AG10803 (cell line): ENCODE measurements around the gene TGFBR2.

Experiments used
- DNase-seq: peaks from one replicate; pipeline ENCODE4 v3.0.0; 2010; ENCODE audit warnings: low read depth
- H3K4me3 ChIP-seq: 2 replicates; pipeline ENCODE4 v1.5.1; 2011; ENCODE audit warnings: mild to moderate bottlenecking, low read length, control low read depth
- TF ChIP-seq, protein P1 (sequence below): conservative IDR thresholded peaks from 2 replicates; pipeline ENCODE4 v1.5.1; 2011; ENCODE audit warnings: mild to moderate bottlenecking, low read length, control low read depth, inconsistent platforms

Gene TGFBR2

DNA sequence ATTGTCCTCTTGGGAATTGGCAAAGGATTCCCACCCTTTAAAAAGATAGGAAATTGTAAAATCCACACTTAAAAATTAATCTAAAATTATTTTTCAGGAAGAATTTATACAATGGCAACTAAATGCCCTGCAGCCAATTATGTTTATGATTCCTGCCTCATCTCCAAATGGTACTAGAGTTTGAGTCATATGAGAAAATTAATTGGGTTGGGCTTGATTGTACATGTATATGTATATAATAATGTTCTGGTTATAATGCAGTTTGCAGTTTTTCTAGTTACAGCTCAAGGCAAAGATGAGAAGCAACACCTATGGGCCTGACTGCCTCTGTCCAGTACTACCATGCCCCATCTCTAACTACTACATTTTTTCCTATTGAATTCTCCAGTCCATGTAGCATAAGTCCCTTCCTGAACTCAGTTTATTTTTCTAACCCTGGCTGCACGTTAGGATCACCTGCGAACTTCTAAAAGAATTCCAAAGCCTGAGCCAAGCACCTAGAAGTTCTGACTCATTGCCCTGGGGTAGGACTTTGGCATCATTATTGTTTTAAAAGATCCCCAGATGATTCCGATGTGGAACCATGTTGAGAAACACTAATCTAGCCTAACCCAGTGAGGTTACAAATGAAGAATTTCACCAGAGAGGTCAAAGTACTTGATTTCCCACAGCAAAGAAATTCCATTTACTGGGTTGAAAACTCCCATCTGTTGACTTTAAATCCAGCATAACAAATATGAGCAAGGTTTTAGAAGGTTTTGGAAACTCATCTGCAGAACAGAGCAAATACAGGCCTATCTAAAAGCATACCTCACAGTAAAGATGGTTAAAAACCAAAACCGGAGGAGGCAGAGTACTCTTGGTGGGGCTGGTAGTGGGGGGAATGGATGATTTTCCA, 19.4 kb downstream of the TGFBR2 start:
- TF ChIP-seq, protein P1, sequence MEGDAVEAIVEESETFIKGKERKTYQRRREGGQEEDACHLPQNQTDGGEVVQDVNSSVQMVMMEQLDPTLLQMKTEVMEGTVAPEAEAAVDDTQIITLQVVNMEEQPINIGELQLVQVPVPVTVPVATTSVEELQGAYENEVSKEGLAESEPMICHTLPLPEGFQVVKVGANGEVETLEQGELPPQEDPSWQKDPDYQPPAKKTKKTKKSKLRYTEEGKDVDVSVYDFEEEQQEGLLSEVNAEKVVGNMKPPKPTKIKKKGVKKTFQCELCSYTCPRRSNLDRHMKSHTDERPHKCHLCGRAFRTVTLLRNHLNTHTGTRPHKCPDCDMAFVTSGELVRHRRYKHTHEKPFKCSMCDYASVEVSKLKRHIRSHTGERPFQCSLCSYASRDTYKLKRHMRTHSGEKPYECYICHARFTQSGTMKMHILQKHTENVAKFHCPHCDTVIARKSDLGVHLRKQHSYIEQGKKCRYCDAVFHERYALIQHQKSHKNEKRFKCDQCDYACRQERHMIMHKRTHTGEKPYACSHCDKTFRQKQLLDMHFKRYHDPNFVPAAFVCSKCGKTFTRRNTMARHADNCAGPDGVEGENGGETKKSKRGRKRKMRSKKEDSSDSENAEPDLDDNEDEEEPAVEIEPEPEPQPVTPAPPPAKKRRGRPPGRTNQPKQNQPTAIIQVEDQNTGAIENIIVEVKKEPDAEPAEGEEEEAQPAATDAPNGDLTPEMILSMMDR: no peak
- no peak overlapping the region for H3K4me3 ChIP-seq
- DNase-seq: peak; percentile 83

DNA sequence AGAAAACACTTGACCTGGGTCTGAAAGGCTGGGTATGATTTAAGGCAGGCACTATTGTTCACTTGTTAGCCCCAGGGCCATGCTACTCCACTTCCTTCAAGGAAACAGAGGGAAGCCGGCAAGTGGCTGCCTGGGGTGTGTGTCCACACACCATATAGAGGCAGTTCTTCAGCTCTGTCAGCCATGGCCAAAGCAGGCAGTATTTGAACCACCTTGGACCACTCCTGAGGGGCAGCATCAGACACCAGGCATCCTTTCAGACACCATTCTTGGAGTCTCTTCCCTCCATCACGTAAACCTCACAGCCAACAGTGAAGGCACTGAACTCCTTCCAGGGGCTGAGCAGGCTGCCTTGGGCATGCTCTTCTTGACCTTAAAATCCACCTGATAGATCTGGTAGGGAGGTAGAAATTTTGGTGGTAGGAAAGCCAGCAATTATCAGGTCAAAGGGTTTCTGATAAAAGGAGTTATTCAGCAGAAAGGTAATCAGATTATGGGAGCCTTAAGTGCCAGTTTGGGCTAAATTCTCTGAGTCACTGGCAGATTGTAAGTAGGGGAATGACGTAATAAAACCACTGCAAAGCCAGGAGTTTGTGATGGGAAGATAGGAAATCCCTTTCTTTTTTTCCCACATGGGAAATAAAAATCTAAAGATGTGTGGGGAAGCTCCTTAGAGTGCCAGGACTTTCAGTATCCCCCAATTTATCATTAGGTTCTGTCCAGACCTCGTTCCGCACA, 20.2 kb downstream of the TGFBR2 start:
- TF ChIP-seq, protein P1: no peak
- no peak overlapping the region for H3K4me3 ChIP-seq
- peak; percentile 68 for DNase-seq

- no peak overlapping the region for H3K4me3 ChIP-seq
- no peak for DNase-seq
- TF ChIP-seq, protein P1: no peak
Observed at GRCh38 chr3:30628205-30628900, 22.0 kb downstream of the TGFBR2 start.

- TF ChIP-seq, protein P1: no peak
- no peak for DNase-seq
- H3K4me3 ChIP-seq: no peak overlapping the region
Observed at GRCh38 chr3:30628901-30629590, 22.6 kb downstream of the TGFBR2 start.

DNA sequence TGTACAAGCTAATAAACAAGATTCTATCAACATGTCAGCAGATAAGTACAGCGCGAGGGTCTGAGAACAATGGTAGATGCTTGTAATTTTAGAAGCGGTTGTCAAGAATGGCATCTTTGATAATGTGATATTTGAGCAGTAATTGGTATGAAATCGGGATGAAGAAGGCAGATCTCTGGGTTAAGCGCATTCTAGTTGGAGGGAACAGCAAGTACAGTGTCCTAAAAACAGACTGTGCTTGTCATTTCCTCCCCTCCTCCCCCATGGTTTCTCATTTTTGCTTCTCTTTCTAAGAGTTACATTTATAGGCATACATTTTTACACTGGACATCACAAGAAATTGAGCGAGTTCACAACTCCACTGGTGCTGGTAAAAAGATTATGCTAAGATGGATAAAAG, 23.3 kb downstream of the TGFBR2 start:
- TF ChIP-seq, protein P1: no peak
- no peak for DNase-seq
- H3K4me3 ChIP-seq: no peak overlapping the region

GRCh38 chr3:30630238-30631030, 24.0 kb downstream of the TGFBR2 start:
- H3K4me3 ChIP-seq: no peak overlapping the region
- no peak for DNase-seq
- TF ChIP-seq, protein P1: no peak
